Heart left ventricle (tissue), 13 donors: ENCODE results near the gene TXNRD3.

Experiments
- POLR2A ChIP-seq, 2 donors: fragments of 450-650 bp; IDR thresholded peaks; one replicate each; pipeline ENCODE4 v1.6.1; 2017; ENCODE audit warnings: antibody characterized with exemption in 2 of 2, mild to moderate bottlenecking in 2 of 2, moderate library complexity in 2 of 2
- TF ChIP-seq, protein P1 (sequence below), 12 donors: fragments of 200-600 bp; sonication (generic) in 4 of 12; IDR thresholded peaks; one replicate each; pipeline versions ENCODE4 v1.5.0 to v1.8.0; 2018 to 2022; ENCODE audit warnings: antibody characterized with exemption in 12 of 12, mild to moderate bottlenecking in 5 of 12
- donor health status: ischemic (EF 13 %, LVEDD 7.1; RV severe dilation, severe dysfunction).
- donor health status: DM: no; HTN: yes; CAD: no.
- donor health status: DM: no; HTN: no; CAD: no.
- donor health status: ischemic (EF 25% LVEDD 6.9; RV normal size, moderate dysfunction).
- donor health status: ischemic (EF 25% LVEDD 5.7; RV mildly dilated, moderate dysfunction).
- donor health status: ischemic (EF 35%, LVEDD 5.7; RV mildly dilated, moderate dysfunction).
- donor health status: nonischemic (EF 11% LVEDD 7.7; RV severe dilation, severe dysfunction).
- donor health status: DM: yes; HTN: yes; CAD: no.
- donor health status: PGD.
- donor health status: ischemic (EF 29% LVEDD 5.4; RV normal size, mild dysfunction).
- donor health status: nonischemic (EF 23%, LVEDD 6.1; RV moderate dilation, normal function).

DNA sequence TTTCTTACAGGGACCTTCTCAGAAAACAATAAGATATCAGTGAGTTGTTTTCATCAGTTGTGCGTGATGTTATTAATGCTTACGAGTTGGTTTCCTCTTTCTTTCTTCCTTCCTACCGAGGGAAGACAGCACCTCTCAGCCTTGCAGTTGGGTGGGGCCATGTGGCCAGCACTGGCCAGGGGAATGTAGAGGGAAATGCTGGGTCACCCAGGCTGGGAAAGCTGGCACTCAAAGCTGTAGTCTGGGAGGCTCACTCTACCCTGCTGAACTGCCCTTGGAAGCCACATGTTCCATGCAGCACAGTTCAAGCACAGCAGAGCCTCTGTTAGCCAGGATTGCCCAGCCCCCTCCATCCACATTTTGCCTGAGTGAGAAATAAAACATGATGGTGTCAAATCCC, 39.0 kb upstream of the TXNRD3 start:
- TF ChIP-seq, protein P1, sequence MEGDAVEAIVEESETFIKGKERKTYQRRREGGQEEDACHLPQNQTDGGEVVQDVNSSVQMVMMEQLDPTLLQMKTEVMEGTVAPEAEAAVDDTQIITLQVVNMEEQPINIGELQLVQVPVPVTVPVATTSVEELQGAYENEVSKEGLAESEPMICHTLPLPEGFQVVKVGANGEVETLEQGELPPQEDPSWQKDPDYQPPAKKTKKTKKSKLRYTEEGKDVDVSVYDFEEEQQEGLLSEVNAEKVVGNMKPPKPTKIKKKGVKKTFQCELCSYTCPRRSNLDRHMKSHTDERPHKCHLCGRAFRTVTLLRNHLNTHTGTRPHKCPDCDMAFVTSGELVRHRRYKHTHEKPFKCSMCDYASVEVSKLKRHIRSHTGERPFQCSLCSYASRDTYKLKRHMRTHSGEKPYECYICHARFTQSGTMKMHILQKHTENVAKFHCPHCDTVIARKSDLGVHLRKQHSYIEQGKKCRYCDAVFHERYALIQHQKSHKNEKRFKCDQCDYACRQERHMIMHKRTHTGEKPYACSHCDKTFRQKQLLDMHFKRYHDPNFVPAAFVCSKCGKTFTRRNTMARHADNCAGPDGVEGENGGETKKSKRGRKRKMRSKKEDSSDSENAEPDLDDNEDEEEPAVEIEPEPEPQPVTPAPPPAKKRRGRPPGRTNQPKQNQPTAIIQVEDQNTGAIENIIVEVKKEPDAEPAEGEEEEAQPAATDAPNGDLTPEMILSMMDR (IDR thresholded peaks at IDR 0.05) = no peak
- no peak for TF ChIP-seq POLR2A (IDR thresholded peaks at IDR 0.05)
